Nephron (organoid): ENCODE data around the gene PPP4R1.
A peak's percentile ranks its signal among the peaks of the same experiment; 100 is the strongest.

Experiments used
- H3K27ac Mint-ChIP-seq, 3 experiments: 2 replicates each; pipeline ENCODE4 v1.8.0; 2020; ENCODE audit warnings: mixed read lengths in 3 of 3, mild to moderate bottlenecking in 2 of 3, moderate library complexity in 1 of 3
- H3K27me3 Mint-ChIP-seq: 2 replicates; pipeline ENCODE4 v1.8.0; 2021; ENCODE audit warnings: low read depth, mild to moderate bottlenecking, moderate library complexity, mixed read lengths
- H3K36me3 Mint-ChIP-seq: 2 replicates; pipeline ENCODE4 v1.8.0; 2020; ENCODE audit warnings: low read depth, mixed read lengths
- H3K4me1 Mint-ChIP-seq: 2 replicates; pipeline ENCODE4 v1.8.0; 2020; ENCODE audit warnings: mixed read lengths
- H3K4me3 Mint-ChIP-seq, 3 experiments: 2 replicates each; pipeline ENCODE4 v1.8.0; 2020; ENCODE audit warnings: mild to moderate bottlenecking in 3 of 3, mixed read lengths in 3 of 3, moderate library complexity in 2 of 3
- H3K9me3 Mint-ChIP-seq: 2 replicates; pipeline ENCODE4 v1.8.0; 2020; ENCODE audit warnings: mixed read lengths
- CTCF ChIP-seq, 3 experiments: fragments of 200-600 bp; sonication (generic); IDR thresholded peaks; one replicate each; pipeline ENCODE4 v1.5.0; 2021; ENCODE audit warnings: antibody characterized with exemption in 3 of 3; ENCODE audit not compliant: unreplicated experiment in 3 of 3

PPP4R1 gene

GRCh38 chr18:9614401-9615279 lies at the start of gene PPP4R1:
Gene PPP4R1 (minus strand): TSS chr18:9614559. CDS start chr18:9614484, 75 bp downstream.
- Mint-ChIP-seq H3K27me3 (no peaks in the 10 kb centered on the region), H3K9me3 (no peaks in the 10 kb centered on the region), H3K27ac (peak within 1 kb of the TSS; percentile 99 to 100 (median 99)), H3K4me3 (peak within 1 kb of the TSS; percentile 98 to 99 (median 99)), H3K36me3 (peaks cover 15% of the 10 kb centered on the region), H3K4me1 (peaks cover 30% of the 10 kb centered on the region)
- no peak for TF ChIP-seq CTCF (IDR thresholded peaks at IDR 0.05; ENCODE audit: unreplicated experiment in 3 of 3)

- no peak overlapping the region for H3K27ac Mint-ChIP-seq
Observed at GRCh38 chr18:9663377-9663776, 49.0 kb upstream of the PPP4R1 start.

GRCh38 chr18:9661564-9661963 lies 47.2 kb upstream of the PPP4R1 start:
- Mint-ChIP-seq H3K9me3 (no peaks in the 10 kb centered on the region), H3K27me3 (peaks cover 4% of the 10 kb centered on the region), H3K4me3 (no peak overlapping the region), H3K4me1 (no peaks in the 10 kb centered on the region), H3K27ac (no peak overlapping the region), H3K36me3 (no peaks in the 10 kb centered on the region)
- no peak for TF ChIP-seq CTCF (IDR thresholded peaks at IDR 0.05; ENCODE audit: unreplicated experiment in 3 of 3)

More at GRCh38 chr18:9663377-9663776, 49.0 kb upstream of the PPP4R1 start:
- TF ChIP-seq CTCF (IDR thresholded peaks at IDR 0.05; ENCODE audit: unreplicated experiment in 3 of 3): no peak
- Mint-ChIP-seq H3K27me3 (peaks cover 4% of the 10 kb centered on the region), H3K36me3 (no peaks in the 10 kb centered on the region), H3K4me3 (no peak overlapping the region), H3K9me3 (no peaks in the 10 kb centered on the region), H3K4me1 (no peaks in the 10 kb centered on the region)

GRCh38 chr18:9659499-9660375 lies 45.4 kb upstream of the PPP4R1 start:
- Mint-ChIP-seq H3K27ac (no peak overlapping the region), H3K27me3 (peaks cover 4% of the 10 kb centered on the region), H3K36me3 (no peaks in the 10 kb centered on the region), H3K9me3 (no peaks in the 10 kb centered on the region), H3K4me3 (no peak overlapping the region), H3K4me1 (no peaks in the 10 kb centered on the region)
- TF ChIP-seq CTCF (IDR thresholded peaks at IDR 0.05; ENCODE audit: unreplicated experiment in 3 of 3): no peak

GRCh38 chr18:9658087-9658641 lies 43.8 kb upstream of the PPP4R1 start:
- no peak overlapping the region for H3K27ac Mint-ChIP-seq
- peaks cover 4% of the 10 kb centered on the region for H3K27me3 Mint-ChIP-seq
- no peaks in the 10 kb centered on the region for H3K9me3 Mint-ChIP-seq
- no peak overlapping the region for H3K4me3 Mint-ChIP-seq
- no peaks in the 10 kb centered on the region for H3K36me3 Mint-ChIP-seq
- no peak for TF ChIP-seq CTCF (IDR thresholded peaks at IDR 0.05; ENCODE audit: unreplicated experiment in 3 of 3)
- no peaks in the 10 kb centered on the region for H3K4me1 Mint-ChIP-seq
